Activated CD4-positive, CD25-positive, alpha-beta regulatory T cell treated with anti-CD3 and anti-CD28 coated beads, Interleukin-2, amount 50 U/mL, for 16 hours (primary cell): ENCODE results near the gene CSMD2.

Source experiments
- DNase-seq: peaks from one replicate; pipeline ENCODE4 v3.0.0-alpha.2; 2020; ENCODE audit warnings: low read depth, low spot score

The CSMD2 gene

DNA sequence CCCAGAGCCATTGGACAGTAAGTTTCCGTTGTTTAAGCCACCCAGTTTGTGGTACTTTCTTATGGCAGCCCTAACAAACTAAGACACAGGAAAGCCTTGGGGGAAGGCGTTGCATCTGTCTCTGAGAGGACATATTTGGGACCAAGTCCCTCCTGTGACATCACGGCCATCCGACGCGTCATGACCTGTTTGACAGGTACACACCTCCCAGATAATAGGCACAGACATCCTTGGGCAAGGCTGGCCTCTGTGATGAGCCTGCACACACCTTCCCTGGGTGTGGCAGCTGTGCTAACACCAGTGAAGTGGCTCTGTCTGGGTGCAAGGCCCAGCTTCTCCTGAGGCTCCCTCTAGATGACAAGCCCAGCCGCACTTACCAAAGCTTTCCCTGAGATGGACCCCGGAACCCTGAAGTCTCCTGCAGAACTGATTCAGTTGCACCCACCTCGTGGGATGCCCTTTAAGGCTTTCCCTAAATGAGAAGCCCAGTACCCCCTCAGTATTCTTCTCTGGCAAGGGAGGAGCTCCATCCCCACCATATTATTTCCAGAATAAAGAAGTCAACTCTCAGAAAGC, 556.1 kb downstream of the CSMD2 start:
- no peak for DNase-seq

DNA sequence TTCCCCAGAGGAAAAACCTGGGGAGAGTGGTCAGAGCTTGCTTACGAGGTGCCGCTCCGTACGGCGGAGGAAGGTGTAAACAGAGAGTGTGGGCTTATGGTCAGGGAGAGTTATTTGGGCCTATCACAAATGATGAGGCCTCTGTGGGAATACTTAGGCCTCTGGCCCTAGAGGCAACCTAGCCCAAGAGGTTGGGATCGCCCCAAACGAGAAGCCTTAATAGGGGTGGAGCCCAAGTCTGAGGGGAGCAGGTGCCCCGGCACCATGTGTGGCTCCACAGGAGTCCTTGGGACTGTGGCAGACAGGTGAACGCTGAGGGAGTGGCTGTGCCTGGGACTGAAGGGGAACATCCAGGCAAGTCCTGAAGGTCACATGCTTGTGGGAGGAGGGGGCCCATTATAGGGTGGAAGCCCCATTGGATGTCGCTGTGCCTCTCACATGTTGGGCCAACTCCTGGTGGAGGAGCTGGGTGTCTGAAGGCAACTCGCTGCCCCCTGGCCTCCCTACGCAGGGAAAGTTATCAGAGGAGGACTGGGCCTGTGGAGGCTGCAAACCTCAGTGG, 557.5 kb downstream of the CSMD2 start:
- no peak for DNase-seq

DNA sequence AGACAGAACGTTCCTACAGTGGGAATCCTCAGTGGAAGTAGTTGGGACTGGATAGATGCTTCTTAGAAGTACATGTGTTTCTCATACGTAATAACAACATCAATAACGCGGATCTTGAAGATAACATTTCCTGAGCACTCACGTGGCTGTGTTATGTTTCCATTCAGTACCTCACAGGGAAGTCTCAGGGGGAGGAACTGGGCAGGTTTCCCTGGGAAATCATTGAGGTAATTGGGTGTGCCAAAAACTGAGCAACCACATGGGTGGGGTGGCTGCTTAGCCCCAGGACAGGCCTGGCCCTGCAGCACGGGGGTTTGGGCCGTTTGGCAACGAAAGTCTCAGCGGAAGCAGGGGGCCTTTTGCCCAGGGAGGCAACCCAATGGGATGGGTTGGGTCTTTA, 558.8 kb downstream of the CSMD2 start:
- no peak for DNase-seq

DNA sequence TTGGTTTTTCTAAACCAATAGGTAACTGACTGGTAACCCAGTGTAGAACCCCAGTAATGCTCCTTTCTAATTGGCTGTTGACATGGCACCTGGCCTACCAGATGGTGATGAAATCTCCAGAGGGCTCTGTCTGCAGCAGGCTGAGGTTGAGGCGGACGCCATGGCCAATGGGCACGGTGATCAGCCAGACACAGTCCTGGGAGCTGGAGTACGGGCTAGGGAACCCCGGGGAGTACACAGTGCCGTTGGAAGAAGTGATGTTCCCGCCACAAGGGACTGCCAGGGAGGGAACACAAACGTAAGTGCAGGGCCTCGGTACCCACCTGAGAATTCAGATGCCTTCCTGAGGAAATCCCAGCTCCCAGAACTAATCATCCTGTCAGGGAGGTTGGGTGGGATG, 562.8 kb downstream of the CSMD2 start:
- DNase-seq = no peak

DNA sequence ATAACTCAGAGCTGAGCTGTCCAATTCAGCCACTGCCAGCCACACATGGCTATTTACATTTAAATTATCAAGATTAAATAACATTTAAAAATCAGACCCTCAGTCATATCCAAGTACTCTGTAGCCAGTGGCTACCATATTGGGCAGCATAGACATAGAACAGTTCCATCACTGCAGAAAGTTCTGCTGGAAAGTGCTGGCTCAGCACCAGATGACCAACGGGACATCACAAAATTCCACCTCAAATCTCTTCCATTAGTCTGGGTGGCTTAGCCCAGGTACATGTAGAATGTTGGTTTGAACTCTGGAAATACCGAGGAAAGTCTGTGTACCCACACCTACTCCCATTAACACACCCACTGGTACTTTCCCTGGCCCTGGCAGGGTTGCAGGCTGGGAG, 563.3 kb downstream of the CSMD2 start:
- DNase-seq = no peak

DNA sequence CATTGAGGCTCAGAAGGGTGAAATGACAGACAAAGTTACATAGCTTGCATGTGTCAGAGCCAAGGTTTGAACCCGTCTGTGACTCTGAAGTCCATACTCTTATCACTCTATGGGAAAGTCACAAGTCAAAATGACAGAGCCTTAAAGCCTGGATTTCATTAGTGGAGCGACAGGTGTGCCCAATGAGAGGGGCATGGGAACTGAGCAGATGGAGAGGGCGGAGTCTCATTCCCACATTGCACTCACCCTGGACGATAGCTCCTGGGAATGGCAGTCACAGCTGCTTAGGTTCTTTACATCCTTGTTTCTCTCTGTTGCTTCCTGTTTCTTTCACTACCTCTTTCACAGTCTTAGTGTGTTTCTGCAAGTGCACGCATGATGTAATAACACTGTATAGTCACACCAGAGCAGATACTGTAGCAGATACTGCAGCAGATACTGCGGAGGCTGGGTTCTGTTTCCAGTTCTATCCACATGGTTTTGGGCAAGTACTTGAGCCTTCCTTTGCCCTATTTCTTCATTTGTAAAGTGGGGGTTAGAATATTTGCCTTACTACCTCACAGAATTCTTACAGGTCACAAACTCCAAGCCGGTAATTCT, 565.4 kb downstream of the CSMD2 start:
- no peak for DNase-seq

DNA sequence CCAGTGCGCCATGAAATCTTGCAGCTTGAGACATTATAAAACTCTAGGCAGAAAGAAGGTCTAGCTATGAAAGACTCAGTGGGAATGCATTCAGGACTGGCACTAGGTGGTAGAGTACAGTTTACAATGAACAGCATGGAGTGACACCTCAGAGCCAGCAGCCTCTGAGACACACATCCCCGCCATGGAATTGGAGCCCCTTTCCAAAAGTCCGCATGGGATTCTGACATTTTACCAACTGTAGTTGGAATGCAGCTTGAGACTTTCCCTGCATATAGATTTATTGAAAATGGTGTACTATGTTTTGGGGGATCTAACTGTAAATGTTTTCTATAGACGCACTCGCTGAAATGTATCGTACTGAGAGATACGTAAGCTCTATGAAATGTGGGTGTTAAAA, 576.3 kb downstream of the CSMD2 start:
- DNase-seq = no peak

DNA sequence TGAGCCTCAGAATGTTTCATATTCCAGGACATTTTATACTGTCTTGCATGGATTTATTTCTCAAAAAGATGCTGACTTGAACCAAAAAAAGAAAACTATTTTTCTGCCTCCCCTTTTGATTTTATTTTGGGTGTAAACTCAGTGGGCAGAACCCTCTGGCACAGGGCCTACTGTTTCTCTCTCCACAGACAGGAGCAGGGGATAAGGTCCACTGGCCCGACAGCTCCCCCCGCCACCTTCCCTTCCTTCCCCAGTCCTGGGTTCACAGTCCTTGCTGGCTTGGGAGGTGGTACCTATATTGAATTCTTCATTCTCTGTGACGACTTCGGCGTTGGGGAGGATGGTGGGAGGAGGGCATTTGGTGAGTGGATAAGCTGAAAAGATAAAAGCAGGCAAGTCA, 578.2 kb downstream of the CSMD2 start:
- DNase-seq = no peak

DNA sequence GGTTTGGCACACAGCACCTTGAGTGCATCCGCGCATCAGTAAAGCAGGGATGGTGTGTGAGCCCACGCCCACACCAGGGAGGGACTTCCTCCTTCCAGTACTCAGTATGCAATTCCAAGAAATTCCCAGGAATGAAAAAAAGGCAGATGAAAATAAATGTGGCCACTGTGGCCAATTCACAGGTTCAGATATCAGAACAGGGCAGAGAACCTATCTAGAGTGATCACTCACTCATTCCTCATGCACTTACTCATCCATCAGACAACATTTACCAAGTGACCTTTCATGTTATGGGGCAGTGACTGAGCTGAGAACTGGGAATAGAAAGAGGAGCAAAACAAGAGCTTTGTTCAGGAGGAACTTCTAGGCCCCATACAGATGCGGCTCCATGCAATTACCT, 578.9 kb downstream of the CSMD2 start:
- no peak for DNase-seq

DNA sequence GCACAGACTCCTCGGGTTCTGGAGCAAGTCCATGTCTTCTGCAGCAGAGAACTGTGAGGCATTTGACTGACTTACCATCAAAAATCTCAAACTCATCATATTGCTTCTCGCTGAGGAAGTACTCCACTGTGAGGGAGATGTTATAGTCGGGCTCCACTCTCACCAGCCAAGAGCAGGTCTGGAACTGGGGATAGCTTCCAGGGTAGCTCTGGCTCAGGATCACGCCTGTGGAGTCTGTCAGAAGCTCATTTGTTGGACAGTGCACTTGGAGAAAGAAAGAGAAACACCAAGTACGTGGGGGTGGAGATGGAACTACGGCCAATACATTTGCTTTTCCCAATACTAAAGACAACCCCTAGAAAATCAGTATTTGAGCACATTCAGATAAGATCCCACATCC, 581.5 kb downstream of the CSMD2 start:
- DNase-seq = no peak

DNA sequence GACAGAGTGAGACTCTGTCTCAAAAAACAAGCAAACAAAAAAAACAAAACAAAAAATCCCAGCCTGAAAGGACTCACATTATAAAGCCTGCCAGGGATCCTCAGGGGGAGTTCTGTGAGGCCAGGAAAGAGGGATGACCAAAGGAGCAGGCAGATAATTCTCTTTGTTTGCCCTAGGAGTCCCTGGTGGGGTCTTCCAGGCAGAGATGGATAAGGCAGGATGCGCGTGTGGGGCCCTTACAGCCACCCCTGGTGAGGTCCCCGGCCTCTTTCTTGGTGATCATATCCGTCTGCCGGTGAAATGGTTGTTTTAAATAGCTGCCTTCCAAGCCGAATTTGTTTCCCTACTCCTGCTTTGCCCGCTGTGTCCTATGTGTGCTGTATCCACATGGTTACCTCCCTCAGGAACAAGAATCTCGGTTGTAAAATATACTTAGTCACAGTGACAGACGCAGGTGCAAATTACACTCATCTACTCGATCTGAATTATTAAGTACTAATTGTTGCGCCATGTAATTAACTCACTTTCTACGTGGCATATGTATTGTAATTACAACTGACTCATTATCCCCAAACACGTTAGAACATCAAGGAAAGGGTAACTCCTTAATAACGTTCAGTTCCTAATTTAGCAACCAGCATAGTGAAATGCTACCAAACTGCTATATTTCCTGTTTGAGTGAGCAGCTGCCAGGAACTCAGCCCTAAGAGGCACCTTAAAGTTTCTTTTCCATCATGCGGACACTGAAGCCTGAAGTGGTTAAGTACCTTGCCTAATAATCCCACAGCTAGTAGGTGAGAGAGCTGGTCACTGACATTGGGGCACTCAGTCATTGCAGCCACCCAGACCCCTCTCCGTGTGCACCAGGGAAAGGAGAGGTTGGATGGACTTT, 586.2 kb downstream of the CSMD2 start:
- no peak for DNase-seq

DNA sequence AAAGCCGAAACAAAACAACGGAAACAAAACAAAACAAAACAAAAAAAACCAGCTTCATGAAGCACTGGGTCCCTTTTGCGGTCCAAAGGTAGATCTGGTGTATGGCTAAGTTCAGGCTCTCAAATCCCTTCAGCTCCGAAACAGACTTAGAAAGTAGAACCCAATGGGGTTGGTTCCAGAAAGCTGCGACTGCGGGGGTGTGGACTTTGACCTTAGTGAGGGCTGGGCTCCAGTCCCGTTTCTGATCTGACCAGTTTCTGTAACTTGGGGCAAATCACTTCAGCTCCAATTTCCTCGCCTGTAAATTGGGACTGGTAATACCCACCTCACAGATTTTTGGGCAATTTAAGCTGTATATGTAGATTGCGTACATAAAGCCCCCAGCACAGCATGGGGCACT, 587.4 kb downstream of the CSMD2 start:
- DNase-seq = no peak

DNA sequence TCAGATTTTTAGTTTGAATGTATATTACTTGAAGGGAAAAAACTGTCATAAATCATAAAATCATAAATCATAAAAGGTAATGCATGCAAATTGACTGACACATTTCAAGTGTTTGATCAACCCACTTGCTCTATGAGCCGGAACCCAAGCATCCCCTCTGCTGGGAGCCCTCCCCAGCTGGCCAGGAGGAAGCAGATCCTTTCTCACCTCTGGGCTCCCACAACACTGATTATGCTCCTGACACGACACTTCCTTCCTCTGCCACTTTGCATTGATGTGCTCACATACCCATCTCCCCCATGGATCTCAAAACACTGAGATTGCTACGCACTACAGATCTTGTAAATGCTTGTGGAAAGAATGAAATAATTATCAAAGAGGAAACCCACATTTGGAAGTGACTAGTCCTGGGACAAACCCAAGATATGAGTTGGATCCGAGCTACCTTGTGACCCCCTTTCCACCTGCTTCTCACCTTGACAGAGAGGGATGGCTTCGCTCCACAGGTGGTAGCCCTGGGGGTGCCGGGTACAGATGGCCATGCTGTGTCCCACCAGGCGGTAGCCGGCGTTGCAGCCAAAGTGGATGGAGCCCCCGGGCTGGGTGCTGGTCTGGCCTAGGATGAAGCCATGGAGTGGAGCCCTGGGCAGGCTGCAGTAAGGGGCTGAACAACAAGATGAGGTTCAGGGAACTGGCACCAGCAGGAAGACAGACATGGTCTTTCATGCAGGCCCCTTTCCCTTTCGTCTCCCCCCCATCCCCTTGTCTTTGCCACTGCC, 588.0 kb downstream of the CSMD2 start:
- DNase-seq = no peak

DNA sequence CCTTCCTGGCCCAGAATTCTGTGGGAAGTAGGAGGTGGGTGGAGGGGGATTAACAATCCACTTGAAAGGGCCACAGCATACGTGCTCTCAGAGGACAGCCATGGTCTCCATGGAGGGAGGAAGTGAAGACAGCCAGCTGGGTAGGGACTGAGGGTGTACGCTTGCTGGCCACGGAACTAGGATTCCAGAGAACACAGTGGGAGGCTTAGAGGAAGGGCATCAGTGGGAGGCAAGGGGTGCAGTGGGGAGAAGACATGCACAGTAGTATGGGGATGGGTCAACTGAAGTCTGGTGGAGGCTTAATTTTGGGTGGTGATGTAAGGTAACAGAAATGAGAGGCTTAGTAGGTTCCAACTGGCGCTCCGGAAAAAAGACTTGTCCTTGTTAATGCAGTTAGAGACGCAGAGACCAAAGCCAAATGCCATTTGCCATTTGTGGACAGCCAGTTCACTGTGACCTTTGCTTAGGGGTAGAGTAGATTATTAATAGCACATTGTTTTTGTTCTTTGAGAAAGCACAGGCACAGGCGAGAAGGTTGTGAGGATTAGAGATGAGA, 589.6 kb downstream of the CSMD2 start:
- DNase-seq = no peak

DNA sequence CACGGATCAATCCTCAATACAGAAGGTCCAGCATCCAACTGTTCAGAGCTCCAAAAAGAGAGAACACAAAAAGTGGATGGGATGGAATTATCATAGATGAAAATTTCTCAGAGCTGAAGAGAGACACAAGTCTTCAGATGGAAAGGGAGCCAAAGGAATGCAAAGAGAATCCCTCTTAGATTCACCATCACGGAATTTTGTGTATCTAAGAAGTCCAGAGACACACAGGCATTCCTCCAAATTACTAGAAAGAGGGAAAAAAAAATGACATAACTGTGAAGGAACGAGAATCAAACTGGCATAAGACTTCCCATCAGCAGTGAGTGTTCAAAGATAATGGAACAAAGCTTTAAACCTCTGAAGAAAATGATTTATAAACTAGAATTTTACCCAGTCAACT, 591.4 kb downstream of the CSMD2 start:
- DNase-seq = no peak

DNA sequence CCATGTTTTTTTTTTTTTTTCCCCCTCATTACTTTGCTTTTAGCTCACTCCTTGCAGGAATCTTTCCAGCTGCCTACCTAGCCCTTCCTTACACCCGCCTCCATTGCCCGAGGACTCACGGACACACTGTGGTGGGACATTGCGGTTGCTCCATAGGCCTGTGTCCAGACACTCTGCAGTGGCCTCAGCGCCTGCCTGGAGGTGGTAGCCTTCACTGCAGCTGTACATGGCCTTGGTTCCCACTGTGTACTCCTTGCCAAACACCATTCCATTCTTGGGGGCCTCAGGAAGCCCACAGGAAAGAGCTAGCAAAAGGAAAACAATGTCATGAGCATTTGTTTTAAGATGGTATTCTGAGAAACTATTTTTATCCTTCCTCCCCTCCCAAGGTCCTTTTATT, 592.6 kb downstream of the CSMD2 start:
- no peak for DNase-seq

DNA sequence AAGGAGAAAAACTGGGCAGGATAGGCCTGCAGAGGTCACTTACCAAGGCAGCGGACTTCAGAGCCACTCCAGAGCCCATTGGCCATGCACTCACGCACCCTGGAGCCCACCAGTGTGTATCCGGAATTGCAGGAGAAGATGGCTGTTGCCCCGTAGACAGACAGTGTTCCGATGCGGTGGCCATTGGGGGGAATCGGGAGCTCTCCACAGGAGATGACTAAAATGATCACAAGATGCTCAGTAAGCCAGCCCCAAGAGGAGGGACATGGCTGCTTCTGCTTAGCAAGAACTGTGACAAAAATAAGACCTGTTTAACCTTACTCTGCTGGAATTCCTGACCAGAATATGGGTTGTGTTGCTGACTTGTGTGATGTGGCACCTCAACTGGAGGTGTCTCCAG, 595.7 kb downstream of the CSMD2 start:
- DNase-seq = no peak

DNA sequence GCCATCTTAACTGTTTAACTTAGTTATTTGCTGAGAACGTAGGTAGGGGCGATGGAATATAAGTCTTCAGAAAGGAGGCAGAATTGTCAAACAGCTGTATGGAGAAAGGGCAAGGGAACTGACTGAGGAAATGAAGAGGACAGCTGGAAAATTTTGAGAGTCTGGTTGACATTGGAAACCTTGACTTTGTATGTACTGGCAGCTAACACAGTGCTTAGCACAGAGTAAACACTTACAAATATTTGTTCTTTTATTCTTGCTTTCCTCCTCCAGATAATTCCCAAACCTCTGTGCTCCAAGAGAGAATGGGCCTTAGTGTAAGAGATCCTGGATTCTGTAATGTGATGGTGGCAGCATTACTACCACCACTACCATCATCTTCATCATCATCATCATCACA, 601.3 kb downstream of the CSMD2 start:
- no peak for DNase-seq

DNA sequence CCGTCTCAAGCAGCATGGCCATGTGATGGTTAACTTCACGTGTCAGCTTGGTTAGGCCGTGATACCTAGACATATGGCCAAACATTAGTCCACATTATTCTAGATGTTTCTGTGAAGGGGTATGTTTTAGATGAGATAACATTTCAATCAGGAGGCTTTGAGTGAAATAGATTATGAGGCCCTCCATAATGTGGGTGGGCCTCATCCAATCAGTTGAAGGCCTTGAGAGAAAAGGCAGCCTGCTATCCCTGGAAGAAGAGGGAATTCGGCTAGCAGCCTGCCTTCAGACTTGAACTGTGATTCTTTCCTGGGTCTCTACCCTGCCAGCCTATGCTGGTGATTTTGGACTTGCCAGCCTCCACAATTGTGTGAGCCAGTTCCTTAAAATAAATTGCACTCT, 602.5 kb downstream of the CSMD2 start:
- DNase-seq = no peak

DNA sequence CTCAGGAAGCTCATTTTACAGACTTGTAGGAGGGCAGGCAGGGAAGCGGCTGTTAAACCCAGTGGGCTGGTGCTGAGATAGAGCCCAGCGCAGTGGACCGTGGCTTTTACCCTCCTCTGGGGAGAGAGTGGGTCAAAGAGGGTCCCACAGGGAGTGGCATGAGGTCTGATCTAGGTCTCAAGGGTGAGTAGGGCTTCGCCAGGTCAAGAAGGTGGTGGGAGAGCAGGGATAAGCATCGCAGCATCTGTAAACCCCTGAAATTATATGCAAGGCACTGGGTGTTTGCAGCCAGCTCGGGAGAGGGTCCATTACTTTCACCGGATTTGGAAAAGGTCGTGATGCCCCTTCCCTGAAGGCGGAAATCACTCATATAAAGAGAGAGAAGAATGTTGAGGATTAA, 603.5 kb downstream of the CSMD2 start:
- no peak for DNase-seq

DNA sequence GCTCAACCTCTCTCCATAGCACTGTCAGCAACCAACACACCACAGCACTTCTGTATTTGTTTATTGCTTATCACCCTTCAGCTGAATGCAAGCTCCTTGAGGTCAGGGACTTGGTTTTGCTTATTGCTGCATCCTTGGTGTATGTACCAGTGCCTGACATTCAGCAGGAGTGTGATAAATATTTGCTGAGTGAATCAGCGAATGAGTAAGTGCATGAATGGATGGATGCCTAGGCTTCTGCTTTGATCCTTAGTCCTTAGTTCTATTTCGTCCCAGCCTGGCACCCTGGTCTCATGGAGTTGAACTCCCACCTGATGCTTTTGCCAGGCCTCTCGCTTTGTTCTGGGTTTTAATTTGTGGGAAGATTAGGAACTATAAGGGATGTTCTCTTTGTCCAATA, 604.4 kb downstream of the CSMD2 start:
- DNase-seq = no peak

DNA sequence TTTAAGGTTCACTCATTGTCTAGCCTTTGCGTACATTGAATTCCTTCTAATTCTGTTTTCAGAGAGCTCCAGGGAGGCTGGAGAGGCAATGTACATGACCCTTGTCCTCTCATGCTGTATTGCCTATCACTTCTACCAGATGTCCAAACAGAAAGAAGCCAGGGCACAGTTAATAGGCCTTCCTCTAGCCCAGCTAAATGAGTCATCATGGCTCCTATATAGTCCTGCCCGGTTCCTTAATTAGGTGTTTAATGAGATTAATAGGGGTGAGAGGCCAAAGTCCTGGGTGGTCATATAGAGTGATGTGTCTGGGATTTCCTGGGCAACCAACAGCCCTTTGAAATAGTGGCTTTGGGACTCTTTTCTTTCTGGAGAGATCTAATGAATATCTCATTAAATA, 616.3 kb downstream of the CSMD2 start:
- DNase-seq = no peak
